ENCODE results near the gene INCA1.

Gene INCA1, protein sequence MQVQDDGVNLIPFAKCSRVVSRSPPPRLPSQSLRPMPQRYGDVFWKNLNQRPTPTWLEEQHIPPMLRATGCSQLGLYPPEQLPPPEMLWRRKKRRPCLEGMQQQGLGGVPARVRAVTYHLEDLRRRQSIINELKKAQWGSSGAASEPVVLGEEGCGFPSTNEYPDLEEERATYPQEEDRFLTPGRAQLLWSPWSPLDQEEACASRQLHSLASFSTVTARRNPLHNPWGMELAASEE

GRCh38 chr17:4997302-4998026 is at the start of gene INCA1, which contains the start of gene KIF1C:
Gene INCA1, minus strand, starts transcription at chr17:4997522. Its CDS starts 3,085 bp downstream, at chr17:4994437.
Gene KIF1C, plus strand, starts transcription at chr17:4997950. Its CDS starts 2,297 bp downstream, at chr17:5000247.
- peak within 1 kb of the TSS; percentile 90 for H3K27ac ChIP-seq
- TF ChIP-seq, protein P1, sequence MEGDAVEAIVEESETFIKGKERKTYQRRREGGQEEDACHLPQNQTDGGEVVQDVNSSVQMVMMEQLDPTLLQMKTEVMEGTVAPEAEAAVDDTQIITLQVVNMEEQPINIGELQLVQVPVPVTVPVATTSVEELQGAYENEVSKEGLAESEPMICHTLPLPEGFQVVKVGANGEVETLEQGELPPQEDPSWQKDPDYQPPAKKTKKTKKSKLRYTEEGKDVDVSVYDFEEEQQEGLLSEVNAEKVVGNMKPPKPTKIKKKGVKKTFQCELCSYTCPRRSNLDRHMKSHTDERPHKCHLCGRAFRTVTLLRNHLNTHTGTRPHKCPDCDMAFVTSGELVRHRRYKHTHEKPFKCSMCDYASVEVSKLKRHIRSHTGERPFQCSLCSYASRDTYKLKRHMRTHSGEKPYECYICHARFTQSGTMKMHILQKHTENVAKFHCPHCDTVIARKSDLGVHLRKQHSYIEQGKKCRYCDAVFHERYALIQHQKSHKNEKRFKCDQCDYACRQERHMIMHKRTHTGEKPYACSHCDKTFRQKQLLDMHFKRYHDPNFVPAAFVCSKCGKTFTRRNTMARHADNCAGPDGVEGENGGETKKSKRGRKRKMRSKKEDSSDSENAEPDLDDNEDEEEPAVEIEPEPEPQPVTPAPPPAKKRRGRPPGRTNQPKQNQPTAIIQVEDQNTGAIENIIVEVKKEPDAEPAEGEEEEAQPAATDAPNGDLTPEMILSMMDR (conservative IDR thresholded peaks at IDR 0.05), result no peak
- peak; percentile 54; the same call in 1 of the 2 replicates for TF ChIP-seq ZFX (IDR thresholded peaks at IDR 0.05)

DNA sequence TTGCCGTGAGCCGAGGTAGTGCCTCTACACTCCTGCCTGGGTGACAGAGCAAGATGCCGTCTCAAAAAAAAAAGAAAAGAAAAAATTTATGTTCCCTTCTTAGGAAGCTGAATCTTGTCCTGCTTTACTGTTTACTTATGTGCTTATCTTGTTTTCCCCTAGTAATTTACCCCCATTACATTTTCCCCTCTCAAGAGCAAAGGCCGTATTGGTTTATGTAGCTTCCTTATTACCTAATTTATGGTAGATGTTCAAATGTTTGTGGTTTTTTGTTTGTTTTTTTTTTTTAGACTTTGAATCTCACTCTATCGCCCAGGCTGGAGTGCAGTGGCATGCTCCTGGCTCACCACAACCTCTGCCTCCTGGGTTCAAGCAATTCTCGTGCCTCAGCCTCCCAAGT is 48.2 kb upstream of the INCA1 start:
- no peak overlapping the region for H3K27ac ChIP-seq
- TF ChIP-seq, protein P1 (conservative IDR thresholded peaks at IDR 0.05), result no peak
- TF ChIP-seq ZFX (IDR thresholded peaks at IDR 0.05), result no peak

GRCh38 chr17:5044630-5045029 is 47.3 kb upstream of the INCA1 start:
- H3K27ac ChIP-seq, result no peak overlapping the region
- no peak for TF ChIP-seq ZFX (IDR thresholded peaks at IDR 0.05)
- TF ChIP-seq, protein P1 (conservative IDR thresholded peaks at IDR 0.05), result no peak

DNA sequence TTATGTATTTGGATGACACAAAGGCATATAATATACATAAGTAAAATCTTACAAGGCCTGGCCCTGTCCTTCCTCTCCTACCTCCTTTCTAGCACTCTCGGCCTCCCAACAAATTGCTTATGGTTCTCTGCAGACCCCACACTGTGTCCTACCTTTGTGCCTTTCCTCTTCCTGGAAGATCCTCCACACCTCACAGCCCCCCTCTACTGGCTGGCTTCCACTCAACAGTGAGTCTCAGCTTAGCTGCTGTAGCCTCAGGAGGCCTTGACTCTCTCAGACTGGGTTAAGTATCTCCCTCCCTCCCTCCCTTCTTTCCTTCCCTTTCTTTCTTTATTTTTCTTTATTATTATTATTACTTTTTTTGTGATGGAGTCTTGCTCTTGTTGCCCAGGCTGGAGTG is 46.2 kb upstream of the INCA1 start:
- no peak overlapping the region for H3K27ac ChIP-seq
- TF ChIP-seq, protein P1 (conservative IDR thresholded peaks at IDR 0.05), result no peak
- no peak for TF ChIP-seq ZFX (IDR thresholded peaks at IDR 0.05)

DNA sequence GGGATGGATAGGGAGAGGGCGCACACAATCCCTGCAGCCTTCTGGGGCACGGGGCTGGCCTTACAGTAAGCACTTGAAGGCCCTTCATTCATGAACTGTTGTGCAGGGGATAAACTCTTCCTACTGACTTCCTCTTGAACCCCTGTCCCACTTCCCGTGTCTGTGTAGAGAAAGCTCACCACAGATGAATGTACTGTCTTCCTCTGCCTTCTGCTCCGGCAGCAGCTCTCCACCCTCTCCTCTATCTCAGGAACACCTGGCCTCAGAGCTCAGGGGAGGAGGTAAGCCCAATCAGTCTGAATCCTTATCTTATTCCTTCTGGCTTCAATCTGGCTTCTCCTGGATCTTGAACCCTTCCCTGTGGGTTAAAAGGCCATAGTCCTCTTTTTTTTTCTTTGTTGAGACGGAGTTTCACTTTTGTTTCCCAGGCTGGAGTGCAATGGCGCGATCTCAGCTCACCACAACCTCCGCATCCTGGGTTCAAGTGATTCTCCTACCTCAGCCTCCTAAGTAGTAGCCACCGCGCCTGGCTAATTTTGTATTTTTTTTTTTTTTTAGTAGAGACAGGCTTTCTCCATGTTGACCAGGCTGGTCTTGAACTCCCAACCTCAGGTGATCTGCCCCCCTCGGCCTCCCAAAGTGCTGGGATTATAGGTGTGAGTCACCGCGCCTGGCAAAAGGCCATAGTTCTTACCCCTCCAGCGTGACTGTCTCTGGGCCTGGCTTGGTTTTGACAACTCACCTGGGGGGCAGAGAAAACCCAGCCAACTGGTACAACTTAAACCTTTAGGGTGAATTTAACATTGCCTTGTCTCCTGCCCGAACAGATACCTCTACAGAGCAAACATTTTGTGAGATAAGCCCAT is 45.1 kb upstream of the INCA1 start:
- TF ChIP-seq, protein P1 (conservative IDR thresholded peaks at IDR 0.05), result no peak
- TF ChIP-seq ZFX (IDR thresholded peaks at IDR 0.05), result no peak
- no peak overlapping the region for H3K27ac ChIP-seq

- H3K27ac ChIP-seq, result no peak within 1 kb of the TSS
Observed at GRCh38 chr17:5035315-5035714, 38.0 kb upstream of the INCA1 start, which contains the start of gene SLC52A1. Gene SLC52A1, minus strand, starts transcription at chr17:5035426. Its CDS starts 820 bp downstream, at chr17:5034606.

More at GRCh38 chr17:5035315-5035714, 38.0 kb upstream of the INCA1 start, which contains the start of gene SLC52A1:
- TF ChIP-seq, protein P1 (conservative IDR thresholded peaks at IDR 0.05), result no peak
- no peak for TF ChIP-seq ZFX (IDR thresholded peaks at IDR 0.05)

Data from C4-2B (cell line).